GM23338 (cell line): ENCODE results near the gene TEKT2. TPM values are rescaled to one million over a fixed set of nuclear protein-coding genes. Genes with fewer than 3 reads are reported as not detected.

Source experiments
- ATAC-seq: fragments of 200-7000 bp; cut with Tn5 transposase; 3 replicates; pipeline ENCODE4 v1.9.1; 2020
- DNase-seq: peaks from one replicate; pipeline ENCODE4 v3.0.0-alpha.2; 2015; ENCODE audit warnings: low spot score
- H2AFZ ChIP-seq: fragments of 200-600 bp; sonication (generic); 2 replicates; pipeline ENCODE4 v1.8.0; 2016; ENCODE audit warnings: antibody characterized with exemption, mild to moderate bottlenecking, moderate library complexity
- H3F3A ChIP-seq: fragments of 200-600 bp; sonication (generic); replicated peaks from 2 replicates; pipeline ENCODE4 v1.8.0; 2017; ENCODE audit warnings: antibody characterized with exemption, mixed run types, low read depth
- H3K27ac ChIP-seq: fragments of 200-600 bp; sonication (generic); 2 replicates; pipeline ENCODE4 v1.6.1; 2016; ENCODE audit warnings: low read depth
- H3K27me3 ChIP-seq: fragments of 200-600 bp; sonication (generic); 2 replicates; pipeline ENCODE4 v1.8.0; 2016; ENCODE audit warnings: mild to moderate bottlenecking, mixed run types, moderate library complexity; ENCODE audit not compliant: insufficient read depth
- H3K36me3 ChIP-seq: fragments of 200-600 bp; sonication (generic); 2 replicates; pipeline ENCODE4 v1.8.0; 2016; ENCODE audit warnings: mild to moderate bottlenecking; ENCODE audit not compliant: insufficient read depth
- H3K4me1 ChIP-seq: fragments of 200-600 bp; sonication (generic); 2 replicates; pipeline ENCODE4 v1.8.0; 2016; ENCODE audit warnings: mild to moderate bottlenecking, moderate library complexity; ENCODE audit not compliant: insufficient read depth
- H3K4me2 ChIP-seq: fragments of 200-600 bp; sonication (generic); 2 replicates; pipeline ENCODE4 v1.7.1; 2017; ENCODE audit warnings: mixed run types
- H3K4me3 ChIP-seq: fragments of 200-600 bp; sonication (generic); 2 replicates; pipeline ENCODE4 v1.6.1; 2016; ENCODE audit warnings: mixed run types
- H3K79me2 ChIP-seq: fragments of 200-600 bp; sonication (generic); replicated peaks from 2 replicates; pipeline ENCODE4 v1.8.0; 2017; ENCODE audit warnings: mild to moderate bottlenecking; ENCODE audit not compliant: insufficient read depth
- H3K9me2 ChIP-seq: fragments of 200-600 bp; sonication (generic); 2 replicates; pipeline ENCODE4 v1.8.0; 2017; ENCODE audit not compliant: insufficient read depth
- H4K20me1 ChIP-seq: fragments of 200-600 bp; sonication (generic); replicated peaks from 2 replicates; pipeline ENCODE4 v1.8.0; 2017; ENCODE audit warnings: mild to moderate bottlenecking; ENCODE audit not compliant: insufficient read depth
- H3K27ac Mint-ChIP-seq: 2 replicates; pipeline ENCODE4 v1.8.0; 2020; ENCODE audit warnings: inconsistent platforms, mild to moderate bottlenecking, moderate library complexity, mixed read lengths
- H3K27me3 Mint-ChIP-seq: 3 replicates; pipeline ENCODE4 v1.8.0; 2022; ENCODE audit warnings: low read depth, mild to moderate bottlenecking, moderate library complexity, mixed read lengths, inconsistent platforms; ENCODE audit not compliant: insufficient read depth, poor library complexity
- H3K36me3 Mint-ChIP-seq: 3 replicates; pipeline ENCODE4 v1.8.0; 2021; ENCODE audit warnings: low read depth, mild to moderate bottlenecking, inconsistent platforms, moderate library complexity, mixed read lengths
- H3K4me1 Mint-ChIP-seq: 3 replicates; pipeline ENCODE4 v1.8.0; 2020; ENCODE audit warnings: mild to moderate bottlenecking, inconsistent platforms, mixed read lengths
- H3K4me3 Mint-ChIP-seq: 3 replicates; pipeline ENCODE4 v1.8.0; 2021; ENCODE audit warnings: moderate library complexity, mild to moderate bottlenecking, inconsistent platforms, mixed read lengths
- H3K9me3 Mint-ChIP-seq: 3 replicates; pipeline ENCODE4 v1.8.0; 2020; ENCODE audit warnings: moderate library complexity, mild to moderate bottlenecking, inconsistent platforms, mixed read lengths
- CREB1 ChIP-seq: fragments of 250-450 bp; sonication (Bioruptor Pico); IDR thresholded peaks from 2 replicates; pipeline ENCODE4 v1.5.0; 2020; ENCODE audit warnings: low read depth, mild to moderate bottlenecking, moderate library complexity
- EZH2 ChIP-seq: fragments of 200-600 bp; sonication (generic); IDR thresholded peaks from one replicate; pipeline ENCODE4 v1.8.0; 2017; ENCODE audit warnings: antibody characterized with exemption, mild to moderate bottlenecking, low read depth; ENCODE audit not compliant: unreplicated experiment
- EZH2phosphoT487 ChIP-seq: fragments of 200-600 bp; sonication (generic); IDR thresholded peaks from one replicate; pipeline ENCODE4 v1.8.1; 2018; ENCODE audit warnings: antibody characterized with exemption; ENCODE audit not compliant: unreplicated experiment
- JUNB ChIP-seq: IDR thresholded peaks from one replicate; pipeline ENCODE4 v1.6.1; 2016; ENCODE audit warnings: antibody characterized with exemption; ENCODE audit not compliant: unreplicated experiment
- NANOG ChIP-seq: IDR thresholded peaks from 2 replicates; pipeline ENCODE4 v1.6.1; 2016; ENCODE audit warnings: antibody characterized with exemption, borderline replicate concordance
- POLR2AphosphoS5 ChIP-seq: IDR thresholded peaks from 2 replicates; pipeline ENCODE4 v1.6.1; 2016; ENCODE audit warnings: antibody characterized with exemption, low read depth
- STAT1 ChIP-seq: IDR thresholded peaks from one replicate; pipeline ENCODE4 v1.6.1; 2016; ENCODE audit warnings: antibody characterized with exemption; ENCODE audit not compliant: unreplicated experiment
- ZNF114 ChIP-seq: fragments of 250-450 bp; sonication (Bioruptor Pico); IDR thresholded peaks from 2 replicates; pipeline ENCODE4 v1.5.0; 2020; ENCODE audit warnings: mild to moderate bottlenecking, moderate library complexity
- ZNF331 ChIP-seq: fragments of 250-450 bp; sonication (Bioruptor Pico); IDR thresholded peaks from 2 replicates; pipeline ENCODE4 v1.5.0; 2020; ENCODE audit warnings: low read depth, mild to moderate bottlenecking, moderate library complexity
- polyA plus RNA-seq: library from polyadenylated mRNA; unstranded; fragments of >200 nt; fragmentation: Nextera tagmentation; extraction: Ambion mirVana; gene quantifications from 2 replicates; pipeline ENCODE4 v1.2.1, GENCODE V29; 2016
- total RNA-seq: library from RNA; depleted of rRNA; stranded (reverse); fragments of >200 nt; shearing (Covaris generic); gene quantifications from 2 replicates; pipeline ENCODE4 v1.2.3, GENCODE V29; 2014
- TF ChIP-seq, protein P1 (sequence below): IDR thresholded peaks from 2 replicates; pipeline ENCODE4 v1.6.1; 2016; ENCODE audit warnings: antibody characterized with exemption
- TF ChIP-seq, protein P2 (sequence below), 2 experiments: fragments of 200-600 bp in 1 of 2; sonication (generic) in 1 of 2; conservative IDR thresholded peaks; 2 replicates each; pipeline versions ENCODE4 v1.5.1 to v1.6.1; 2016 to 2017; ENCODE audit warnings: antibody characterized with exemption in 2 of 2, low read depth in 2 of 2, mild to moderate bottlenecking in 2 of 2, moderate library complexity in 1 of 2
- TF ChIP-seq, protein P3 (sequence below): IDR thresholded peaks from one replicate; pipeline ENCODE4 v1.6.1; 2018; ENCODE audit warnings: antibody characterized with exemption; ENCODE audit not compliant: unreplicated experiment
- TF ChIP-seq, protein P4 (sequence below): fragments of 250-450 bp; sonication (Bioruptor Pico); IDR thresholded peaks from 2 replicates; pipeline ENCODE4 v1.5.0; 2020; ENCODE audit warnings: mild to moderate bottlenecking, moderate library complexity

TEKT2 gene
- total and polyA plus RNA-seq, 2 experiments from 2014 or later: 0.36 to 0.94 TPM

DNA sequence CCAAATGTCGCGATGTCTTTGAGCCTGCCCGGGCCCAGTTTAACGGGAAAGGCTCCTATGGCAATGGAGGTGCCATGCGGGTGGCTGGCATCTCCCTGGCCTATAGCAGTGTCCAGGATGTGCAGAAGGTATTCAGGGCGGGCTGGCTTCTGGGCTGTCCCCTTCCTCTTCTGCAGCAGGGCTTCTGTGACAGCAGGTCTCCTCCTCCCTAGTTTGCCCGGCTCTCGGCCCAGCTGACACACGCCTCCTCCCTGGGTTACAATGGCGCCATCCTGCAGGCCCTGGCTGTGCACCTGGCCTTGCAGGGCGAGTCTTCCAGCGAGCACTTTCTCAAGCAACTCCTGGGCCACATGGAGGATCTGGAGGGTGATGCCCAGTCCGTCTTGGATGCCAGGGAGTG, 7.8 kb downstream of the TEKT2 start:
- peaks cover 19% of the 10 kb centered on the region for H3K4me1 Mint-ChIP-seq

More for the DNA sequence above, 7.8 kb downstream of the TEKT2 start:
- no peak for TF ChIP-seq POLR2AphosphoS5
- no peak for TF ChIP-seq JUNB
- no peak for TF ChIP-seq NANOG
- no peak for TF ChIP-seq EZH2phosphoT487
- TF ChIP-seq CREB1 (CRISPR knock-in tag): no peak
- TF ChIP-seq, protein P1, sequence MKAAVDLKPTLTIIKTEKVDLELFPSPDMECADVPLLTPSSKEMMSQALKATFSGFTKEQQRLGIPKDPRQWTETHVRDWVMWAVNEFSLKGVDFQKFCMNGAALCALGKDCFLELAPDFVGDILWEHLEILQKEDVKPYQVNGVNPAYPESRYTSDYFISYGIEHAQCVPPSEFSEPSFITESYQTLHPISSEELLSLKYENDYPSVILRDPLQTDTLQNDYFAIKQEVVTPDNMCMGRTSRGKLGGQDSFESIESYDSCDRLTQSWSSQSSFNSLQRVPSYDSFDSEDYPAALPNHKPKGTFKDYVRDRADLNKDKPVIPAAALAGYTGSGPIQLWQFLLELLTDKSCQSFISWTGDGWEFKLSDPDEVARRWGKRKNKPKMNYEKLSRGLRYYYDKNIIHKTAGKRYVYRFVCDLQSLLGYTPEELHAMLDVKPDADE: no peak
- TF ChIP-seq, protein P2, sequence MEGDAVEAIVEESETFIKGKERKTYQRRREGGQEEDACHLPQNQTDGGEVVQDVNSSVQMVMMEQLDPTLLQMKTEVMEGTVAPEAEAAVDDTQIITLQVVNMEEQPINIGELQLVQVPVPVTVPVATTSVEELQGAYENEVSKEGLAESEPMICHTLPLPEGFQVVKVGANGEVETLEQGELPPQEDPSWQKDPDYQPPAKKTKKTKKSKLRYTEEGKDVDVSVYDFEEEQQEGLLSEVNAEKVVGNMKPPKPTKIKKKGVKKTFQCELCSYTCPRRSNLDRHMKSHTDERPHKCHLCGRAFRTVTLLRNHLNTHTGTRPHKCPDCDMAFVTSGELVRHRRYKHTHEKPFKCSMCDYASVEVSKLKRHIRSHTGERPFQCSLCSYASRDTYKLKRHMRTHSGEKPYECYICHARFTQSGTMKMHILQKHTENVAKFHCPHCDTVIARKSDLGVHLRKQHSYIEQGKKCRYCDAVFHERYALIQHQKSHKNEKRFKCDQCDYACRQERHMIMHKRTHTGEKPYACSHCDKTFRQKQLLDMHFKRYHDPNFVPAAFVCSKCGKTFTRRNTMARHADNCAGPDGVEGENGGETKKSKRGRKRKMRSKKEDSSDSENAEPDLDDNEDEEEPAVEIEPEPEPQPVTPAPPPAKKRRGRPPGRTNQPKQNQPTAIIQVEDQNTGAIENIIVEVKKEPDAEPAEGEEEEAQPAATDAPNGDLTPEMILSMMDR (conservative IDR thresholded peaks at IDR 0.05; ENCODE audit: low read depth in 2 of 2): no peak
- TF ChIP-seq EZH2: no peak
- no peak for TF ChIP-seq ZNF331
- TF ChIP-seq, protein P3, sequence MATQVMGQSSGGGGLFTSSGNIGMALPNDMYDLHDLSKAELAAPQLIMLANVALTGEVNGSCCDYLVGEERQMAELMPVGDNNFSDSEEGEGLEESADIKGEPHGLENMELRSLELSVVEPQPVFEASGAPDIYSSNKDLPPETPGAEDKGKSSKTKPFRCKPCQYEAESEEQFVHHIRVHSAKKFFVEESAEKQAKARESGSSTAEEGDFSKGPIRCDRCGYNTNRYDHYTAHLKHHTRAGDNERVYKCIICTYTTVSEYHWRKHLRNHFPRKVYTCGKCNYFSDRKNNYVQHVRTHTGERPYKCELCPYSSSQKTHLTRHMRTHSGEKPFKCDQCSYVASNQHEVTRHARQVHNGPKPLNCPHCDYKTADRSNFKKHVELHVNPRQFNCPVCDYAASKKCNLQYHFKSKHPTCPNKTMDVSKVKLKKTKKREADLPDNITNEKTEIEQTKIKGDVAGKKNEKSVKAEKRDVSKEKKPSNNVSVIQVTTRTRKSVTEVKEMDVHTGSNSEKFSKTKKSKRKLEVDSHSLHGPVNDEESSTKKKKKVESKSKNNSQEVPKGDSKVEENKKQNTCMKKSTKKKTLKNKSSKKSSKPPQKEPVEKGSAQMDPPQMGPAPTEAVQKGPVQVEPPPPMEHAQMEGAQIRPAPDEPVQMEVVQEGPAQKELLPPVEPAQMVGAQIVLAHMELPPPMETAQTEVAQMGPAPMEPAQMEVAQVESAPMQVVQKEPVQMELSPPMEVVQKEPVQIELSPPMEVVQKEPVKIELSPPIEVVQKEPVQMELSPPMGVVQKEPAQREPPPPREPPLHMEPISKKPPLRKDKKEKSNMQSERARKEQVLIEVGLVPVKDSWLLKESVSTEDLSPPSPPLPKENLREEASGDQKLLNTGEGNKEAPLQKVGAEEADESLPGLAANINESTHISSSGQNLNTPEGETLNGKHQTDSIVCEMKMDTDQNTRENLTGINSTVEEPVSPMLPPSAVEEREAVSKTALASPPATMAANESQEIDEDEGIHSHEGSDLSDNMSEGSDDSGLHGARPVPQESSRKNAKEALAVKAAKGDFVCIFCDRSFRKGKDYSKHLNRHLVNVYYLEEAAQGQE: no peak
- TF ChIP-seq ZNF114: no peak
- no peak for TF ChIP-seq STAT1
- TF ChIP-seq, protein P4, sequence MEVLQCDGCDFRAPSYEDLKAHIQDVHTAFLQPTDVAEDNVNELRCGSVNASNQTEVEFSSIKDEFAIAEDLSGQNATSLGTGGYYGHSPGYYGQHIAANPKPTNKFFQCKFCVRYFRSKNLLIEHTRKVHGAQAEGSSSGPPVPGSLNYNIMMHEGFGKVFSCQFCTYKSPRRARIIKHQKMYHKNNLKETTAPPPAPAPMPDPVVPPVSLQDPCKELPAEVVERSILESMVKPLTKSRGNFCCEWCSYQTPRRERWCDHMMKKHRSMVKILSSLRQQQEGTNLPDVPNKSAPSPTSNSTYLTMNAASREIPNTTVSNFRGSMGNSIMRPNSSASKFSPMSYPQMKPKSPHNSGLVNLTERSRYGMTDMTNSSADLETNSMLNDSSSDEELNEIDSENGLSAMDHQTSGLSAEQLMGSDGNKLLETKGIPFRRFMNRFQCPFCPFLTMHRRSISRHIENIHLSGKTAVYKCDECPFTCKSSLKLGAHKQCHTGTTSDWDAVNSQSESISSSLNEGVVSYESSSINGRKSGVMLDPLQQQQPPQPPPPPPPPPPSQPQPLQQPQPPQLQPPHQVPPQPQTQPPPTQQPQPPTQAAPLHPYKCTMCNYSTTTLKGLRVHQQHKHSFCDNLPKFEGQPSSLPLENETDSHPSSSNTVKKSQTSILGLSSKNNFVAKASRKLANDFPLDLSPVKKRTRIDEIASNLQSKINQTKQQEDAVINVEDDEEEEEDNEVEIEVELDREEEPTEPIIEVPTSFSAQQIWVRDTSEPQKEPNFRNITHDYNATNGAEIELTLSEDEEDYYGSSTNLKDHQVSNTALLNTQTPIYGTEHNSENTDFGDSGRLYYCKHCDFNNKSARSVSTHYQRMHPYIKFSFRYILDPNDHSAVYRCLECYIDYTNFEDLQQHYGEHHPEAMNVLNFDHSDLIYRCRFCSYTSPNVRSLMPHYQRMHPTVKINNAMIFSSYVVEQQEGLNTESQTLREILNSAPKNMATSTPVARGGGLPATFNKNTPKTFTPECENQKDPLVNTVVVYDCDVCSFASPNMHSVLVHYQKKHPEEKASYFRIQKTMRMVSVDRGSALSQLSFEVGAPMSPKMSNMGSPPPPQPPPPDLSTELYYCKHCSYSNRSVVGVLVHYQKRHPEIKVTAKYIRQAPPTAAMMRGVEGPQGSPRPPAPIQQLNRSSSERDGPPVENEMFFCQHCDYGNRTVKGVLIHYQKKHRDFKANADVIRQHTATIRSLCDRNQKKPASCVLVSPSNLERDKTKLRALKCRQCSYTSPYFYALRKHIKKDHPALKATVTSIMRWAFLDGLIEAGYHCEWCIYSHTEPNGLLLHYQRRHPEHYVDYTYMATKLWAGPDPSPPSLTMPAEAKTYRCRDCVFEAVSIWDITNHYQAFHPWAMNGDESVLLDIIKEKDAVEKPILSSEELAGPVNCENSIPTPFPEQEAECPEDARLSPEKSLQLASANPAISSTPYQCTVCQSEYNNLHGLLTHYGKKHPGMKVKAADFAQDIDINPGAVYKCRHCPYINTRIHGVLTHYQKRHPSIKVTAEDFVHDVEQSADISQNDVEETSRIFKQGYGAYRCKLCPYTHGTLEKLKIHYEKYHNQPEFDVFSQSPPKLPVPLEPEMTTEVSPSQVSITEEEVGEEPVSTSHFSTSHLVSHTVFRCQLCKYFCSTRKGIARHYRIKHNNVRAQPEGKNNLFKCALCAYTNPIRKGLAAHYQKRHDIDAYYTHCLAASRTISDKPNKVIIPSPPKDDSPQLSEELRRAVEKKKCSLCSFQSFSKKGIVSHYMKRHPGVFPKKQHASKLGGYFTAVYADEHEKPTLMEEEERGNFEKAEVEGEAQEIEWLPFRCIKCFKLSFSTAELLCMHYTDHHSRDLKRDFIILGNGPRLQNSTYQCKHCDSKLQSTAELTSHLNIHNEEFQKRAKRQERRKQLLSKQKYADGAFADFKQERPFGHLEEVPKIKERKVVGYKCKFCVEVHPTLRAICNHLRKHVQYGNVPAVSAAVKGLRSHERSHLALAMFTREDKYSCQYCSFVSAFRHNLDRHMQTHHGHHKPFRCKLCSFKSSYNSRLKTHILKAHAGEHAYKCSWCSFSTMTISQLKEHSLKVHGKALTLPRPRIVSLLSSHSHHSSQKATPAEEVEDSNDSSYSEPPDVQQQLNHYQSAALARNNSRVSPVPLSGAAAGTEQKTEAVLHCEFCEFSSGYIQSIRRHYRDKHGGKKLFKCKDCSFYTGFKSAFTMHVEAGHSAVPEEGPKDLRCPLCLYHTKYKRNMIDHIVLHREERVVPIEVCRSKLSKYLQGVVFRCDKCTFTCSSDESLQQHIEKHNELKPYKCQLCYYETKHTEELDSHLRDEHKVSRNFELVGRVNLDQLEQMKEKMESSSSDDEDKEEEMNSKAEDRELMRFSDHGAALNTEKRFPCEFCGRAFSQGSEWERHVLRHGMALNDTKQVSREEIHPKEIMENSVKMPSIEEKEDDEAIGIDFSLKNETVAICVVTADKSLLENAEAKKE: no peak
- Histone ChIP-seq H2AFZ (no peak overlapping the region), H3K4me2 (no peak overlapping the region), H3K79me2 (peaks cover 13% of the 10 kb centered on the region), H4K20me1 (peaks cover 3% of the 10 kb centered on the region; the same call in 1 of the 2 replicates), H3K27me3 (no peaks in the 10 kb centered on the region), H3F3A (0 out of 2 replicates have a peak, but pooled peaks cover 13% of the 10 kb centered on the region), H3K4me3 (no peak overlapping the region), H3K27ac (no peak overlapping the region), H3K36me3 (peaks cover 13% of the 10 kb centered on the region; the same call in 1 of the 2 replicates), H3K9me2 (no peaks in the 10 kb centered on the region), H3K4me1 (peaks cover 5% of the 10 kb centered on the region; the same call in 1 of the 2 replicates)
- Mint-ChIP-seq H3K27ac (no peak overlapping the region), H3K36me3 (peaks cover 31% of the 10 kb centered on the region), H3K27me3 (peaks cover 3% of the 10 kb centered on the region), H3K4me3 (no peak overlapping the region), H3K9me3 (no peaks in the 10 kb centered on the region; the same call in 2 of the 3 replicates)
- no peak for ATAC-seq
- no peak for DNase-seq
